Mesendoderm (in vitro differentiated cells): ENCODE measurements around the gene LY86.

ENCODE experiments used
- DNase-seq: peaks from one replicate; pipeline ENCODE4 v3.0.0; 2013
- H2AK5ac ChIP-seq: 2 replicates; pipeline ENCODE4 v1.6.1; 2013; ENCODE audit warnings: low read length, inconsistent platforms
- H2BK120ac ChIP-seq: 2 replicates; pipeline ENCODE4 v1.6.1; 2013; ENCODE audit warnings: low read depth, mild to moderate bottlenecking, low read length, moderate library complexity, mixed read lengths
- H2BK15ac ChIP-seq: replicated peaks from 2 replicates; pipeline ENCODE4 v1.6.1; 2013; ENCODE audit warnings: low read depth, mild to moderate bottlenecking, moderate library complexity
- H2BK5ac ChIP-seq: 2 replicates; pipeline ENCODE4 v1.6.1; 2013; ENCODE audit warnings: low read length, inconsistent platforms
- H3K18ac ChIP-seq: 2 replicates; pipeline ENCODE4 v1.6.1; 2013; ENCODE audit warnings: mild to moderate bottlenecking, low read length, mixed read lengths
- H3K23ac ChIP-seq: one replicate; pipeline ENCODE4 v1.6.1; 2013; ENCODE audit warnings: low read length
- H3K27ac ChIP-seq: 2 replicates; pipeline ENCODE4 v1.5.1; 2013; ENCODE audit warnings: low read depth, mild to moderate bottlenecking, inconsistent platforms, low read length, moderate library complexity
- H3K27me3 ChIP-seq: 2 replicates; pipeline ENCODE4 v1.6.1; 2013; ENCODE audit warnings: low read length, control low read depth, mild to moderate bottlenecking, inconsistent platforms; ENCODE audit not compliant: insufficient read depth, poor library complexity
- H3K36me3 ChIP-seq: 2 replicates; pipeline ENCODE4 v1.6.1; 2013; ENCODE audit warnings: low read length, inconsistent platforms; ENCODE audit not compliant: control insufficient read depth, insufficient read depth
- H3K4ac ChIP-seq: one replicate; pipeline ENCODE4 v1.6.1; 2013; ENCODE audit warnings: low read depth, mild to moderate bottlenecking, low read length, moderate library complexity
- H3K4me1 ChIP-seq: 2 replicates; pipeline ENCODE4 v1.6.1; 2013; ENCODE audit warnings: low read depth, low read length, inconsistent platforms; ENCODE audit not compliant: control insufficient read depth
- H3K4me2 ChIP-seq: 2 replicates; pipeline ENCODE4 v1.6.1; 2013; ENCODE audit warnings: low read length
- H3K4me3 ChIP-seq: 2 replicates; pipeline ENCODE4 v1.5.1; 2013; ENCODE audit warnings: mild to moderate bottlenecking, low read length
- H3K56ac ChIP-seq: one replicate; pipeline ENCODE4 v1.6.1; 2013; ENCODE audit warnings: low read length
- H3K79me1 ChIP-seq: 2 replicates; pipeline ENCODE4 v1.6.1; 2013; ENCODE audit warnings: low read length, inconsistent platforms
- H3K79me2 ChIP-seq: 2 replicates; pipeline ENCODE4 v1.6.1; 2013; ENCODE audit warnings: mild to moderate bottlenecking, low read length; ENCODE audit not compliant: control insufficient read depth, insufficient read depth
- H3K9ac ChIP-seq: 2 replicates; pipeline ENCODE4 v1.6.1; 2013; ENCODE audit warnings: low read length, inconsistent platforms
- H4K5ac ChIP-seq: one replicate; pipeline ENCODE4 v1.6.1; 2013; ENCODE audit warnings: low read length
- H4K8ac ChIP-seq: one replicate; pipeline ENCODE4 v1.6.1; 2013; ENCODE audit warnings: low read depth, mild to moderate bottlenecking, control low read depth, low read length, moderate library complexity
- WGBS: extraction: QIAGEN DNeasy Blood & Tissue Kit; methylation state at CpG from one replicate; pipeline ENCODE4 v1.1.7; 2013; ENCODE audit warnings: low lambda C conversion rate, missing lambda C conversion rate; ENCODE audit not compliant: insufficient coverage; ENCODE audit errors: extremely low coverage; 5-methylcytosine and 5-hydroxymethylcytosine counted together

The LY86 gene

GRCh38 chr6:6703699-6704098, 115.2 kb downstream of the LY86 start:
- no peak overlapping the region for H3K4me2 ChIP-seq
- no peak overlapping the region for H3K23ac ChIP-seq
- no peaks in the 10 kb centered on the region for H3K36me3 ChIP-seq
- H3K79me2 ChIP-seq = no peaks in the 10 kb centered on the region
- no peaks in the 10 kb centered on the region for H3K79me1 ChIP-seq
- H2BK15ac ChIP-seq = no peak overlapping the region
- no peak overlapping the region for H3K27ac ChIP-seq
- H3K4ac ChIP-seq = no peak overlapping the region
- no peak overlapping the region for H4K5ac ChIP-seq
- DNase-seq = no peak
- H3K4me3 ChIP-seq = no peak overlapping the region
- no peak overlapping the region for H3K56ac ChIP-seq
- H2AK5ac ChIP-seq = no peak overlapping the region
- WGBS = no CpG with 5 or more reads among the region's 4 CpGs
- H3K4me1 ChIP-seq = no peaks in the 10 kb centered on the region
- H3K18ac ChIP-seq = no peak overlapping the region
- H2BK5ac ChIP-seq = no peak overlapping the region
- no peak overlapping the region for H4K8ac ChIP-seq
- no peak overlapping the region for H2BK120ac ChIP-seq
- no peak overlapping the region for H3K9ac ChIP-seq
- no peaks in the 10 kb centered on the region for H3K27me3 ChIP-seq
